HCT116 (cell line): Measurements from ENCODE around the gene TNS3.

Source experiments
- CEBPB ChIP-seq: IDR thresholded peaks from 2 replicates; pipeline ENCODE4 v1.6.1; 2012; ENCODE audit warnings: low read depth
- CTCF ChIP-seq, 3 experiments: fragments of 200-600 bp in 1 of 3; sonication (generic) in 1 of 3; IDR thresholded peaks in 2 of 3; conservative IDR thresholded peaks in 1 of 3; 2 replicates each; pipeline ENCODE4 v1.5.1; 2012 to 2017; ENCODE audit warnings: low read depth in 2 of 3, low read length in 2 of 3, antibody characterized with exemption in 1 of 3, borderline replicate concordance in 1 of 3, control low read depth in 1 of 3, mild to moderate bottlenecking in 1 of 3, mixed read lengths in 1 of 3, mixed run types in 1 of 3, moderate library complexity in 1 of 3; ENCODE audit not compliant: insufficient read depth in 1 of 3
- ELF1 ChIP-seq: IDR thresholded peaks from 2 replicates; pipeline ENCODE4 v1.6.1; 2012; ENCODE audit warnings: low read depth, borderline replicate concordance
- JUND ChIP-seq: IDR thresholded peaks from 2 replicates; pipeline ENCODE4 v1.6.1; 2012
- MAX ChIP-seq: IDR thresholded peaks from 2 replicates; pipeline ENCODE4 v1.6.1; 2012
- POLR2A ChIP-seq: IDR thresholded peaks from 2 replicates; pipeline ENCODE4 v1.7.0; 2011; ENCODE audit warnings: borderline replicate concordance; ENCODE audit not compliant: insufficient read depth, insufficient read length; ENCODE audit errors: extremely low read depth
- POLR2AphosphoS5 ChIP-seq: IDR thresholded peaks from 2 replicates; pipeline ENCODE4 v1.6.1; 2011; ENCODE audit warnings: mild to moderate bottlenecking, low read depth, low read length, moderate library complexity
- REST ChIP-seq: IDR thresholded peaks from 2 replicates; pipeline ENCODE4 v1.6.1; 2012; ENCODE audit warnings: low read depth
- YY1 ChIP-seq: IDR thresholded peaks from 2 replicates; pipeline ENCODE4 v1.6.1; 2011; ENCODE audit warnings: low read length, low read depth, moderate library complexity, mild to moderate bottlenecking; ENCODE audit not compliant: insufficient replicate concordance; ENCODE audit errors: extremely low read depth
- ZBTB33 ChIP-seq: IDR thresholded peaks from 2 replicates; pipeline ENCODE4 v1.6.1; 2011; ENCODE audit warnings: mild to moderate bottlenecking, low read length, moderate library complexity; ENCODE audit not compliant: insufficient replicate concordance; ENCODE audit errors: extremely low read depth
- ZFX ChIP-seq: fragments of 450-650 bp; IDR thresholded peaks from 2 replicates; pipeline ENCODE4 v1.6.1; 2017
- ZNF274 ChIP-seq: fragments of 200-500 bp; sonication (Bioruptor generic); IDR thresholded peaks from 2 replicates; pipeline ENCODE4 v1.6.1; 2014; ENCODE audit warnings: mild to moderate bottlenecking, low read depth, low read length, inconsistent platforms

- TF ChIP-seq YY1 (no peak), CTCF (IDR thresholded peaks at IDR 0.05 in 2 of 3, conservative IDR thresholded peaks at IDR 0.05 in 1 of 3; ENCODE audit: borderline replicate concordance in 1 of 3, insufficient read depth in 1 of 3, low read depth in 2 of 3, low read length in 2 of 3) (no peak), CEBPB (no peak), POLR2A (no peak), JUND (no peak), REST (no peak), ELF1 (no peak), MAX (no peak), ZBTB33 (no peak), ZFX (no peak), POLR2AphosphoS5 (no peak), ZNF274 (no peak)
Observed at GRCh38 chr7:47461746-47462145, 120.2 kb downstream of the TNS3 start.
